GM18498 (cell line): ENCODE results near the gene CTTN.
"Not testable (repeated sequence)": the region's sequence is repeated elsewhere in the genome, so short reads cannot be mapped to it uniquely, and the experiment has no call there.

ENCODE experiments used
- ATAC-seq: cut with Tn5 transposase; IDR thresholded peaks from one replicate; pipeline ENCODE4 v1.9.1; 2021; ENCODE audit warnings: mild to moderate bottlenecking, moderate library complexity; ENCODE audit not compliant: unreplicated experiment

Gene CTTN

GRCh38 chr11:70381350-70381749, 17.0 kb upstream of the CTTN start:
- no peak for ATAC-seq

GRCh38 chr11:70381872-70382861, 16.2 kb upstream of the CTTN start:
- no peak for ATAC-seq

GRCh38 chr11:70383664-70384565, 14.4 kb upstream of the CTTN start:
- no peak for ATAC-seq

- no peak for ATAC-seq
These were observed 13.7 kb upstream of the CTTN start for GRCh38 chr11:70384566-70385152.

- ATAC-seq = no peak
These were observed 10.8 kb upstream of the CTTN start for GRCh38 chr11:70387564-70387963.

GRCh38 chr11:70389201-70389600, 9.1 kb upstream of the CTTN start:
- ATAC-seq = no peak

GRCh38 chr11:70390882-70391281, 7.4 kb upstream of the CTTN start:
- not testable (repeated sequence) for ATAC-seq

GRCh38 chr11:70394211-70394950, 3.9 kb upstream of the CTTN start:
- ATAC-seq = no peak

- peak; percentile 5 for ATAC-seq
These were observed 870 bp upstream of the CTTN start for GRCh38 chr11:70397336-70397982.

- ATAC-seq = no peak
These were observed 728 bp downstream of the CTTN start for GRCh38 chr11:70398834-70399680.

GRCh38 chr11:70399681-70400112, 1.4 kb downstream of the CTTN start:
- no peak for ATAC-seq

- ATAC-seq = no peak
These were observed 2.3 kb downstream of the CTTN start for GRCh38 chr11:70400643-70401042.

GRCh38 chr11:70402016-70402415, 3.7 kb downstream of the CTTN start:
- no peak for ATAC-seq

GRCh38 chr11:70402685-70403084, 4.4 kb downstream of the CTTN start:
- no peak for ATAC-seq

- ATAC-seq = no peak
These were observed 5.9 kb downstream of the CTTN start for GRCh38 chr11:70404244-70404643.

- ATAC-seq = no peak
These were observed 7.5 kb downstream of the CTTN start for GRCh38 chr11:70405679-70406395.

- no peak for ATAC-seq
These were observed 8.8 kb downstream of the CTTN start for GRCh38 chr11:70407121-70407520.

GRCh38 chr11:70407814-70408213, 9.5 kb downstream of the CTTN start:
- ATAC-seq = no peak
